ENCODE data around the gene CCR8. TPM values are rescaled to one million over a fixed set of nuclear protein-coding genes. Genes with fewer than 3 reads are reported as not detected.
"Not testable (repeated sequence)": the region's sequence is repeated elsewhere in the genome, so short reads cannot be mapped to it uniquely, and the experiment has no call there.

CCR8 gene
- total RNA-seq, 1 donor from 2014 or later = not detected

GRCh38 chr3:39346785-39347585, 17.5 kb downstream of the CCR8 start:
- no peak for DNase-seq (ENCODE audit: low read depth, low spot score)

GRCh38 chr3:39347586-39347876, 18.0 kb downstream of the CCR8 start:
- DNase-seq (ENCODE audit: low read depth, low spot score) = no peak

GRCh38 chr3:39349080-39349479, 19.6 kb downstream of the CCR8 start:
- DNase-seq (ENCODE audit: low read depth, low spot score) = no peak

- DNase-seq (ENCODE audit: low read depth, low spot score) = no peak
These were observed 21.2 kb downstream of the CCR8 start for GRCh38 chr3:39350714-39351113.

- not testable (repeated sequence) for DNase-seq (ENCODE audit: low read depth, low spot score)
These were observed 21.6 kb downstream of the CCR8 start for GRCh38 chr3:39351134-39351533.

GRCh38 chr3:39353168-39353927, 23.8 kb downstream of the CCR8 start:
- not testable (repeated sequence) for DNase-seq (ENCODE audit: low read depth, low spot score)

- no peak for DNase-seq (ENCODE audit: low read depth, low spot score)
These were observed 28.8 kb downstream of the CCR8 start for GRCh38 chr3:39358333-39358732.

- DNase-seq (ENCODE audit: low read depth, low spot score) = no peak
These were observed 31.9 kb downstream of the CCR8 start for GRCh38 chr3:39361252-39361927.

- no peak for DNase-seq (ENCODE audit: low read depth, low spot score)
These were observed 32.7 kb downstream of the CCR8 start for GRCh38 chr3:39362192-39362591.

GRCh38 chr3:39362812-39363211, 33.3 kb downstream of the CCR8 start:
- DNase-seq (ENCODE audit: low read depth, low spot score) = no peak

GRCh38 chr3:39370450-39370849, 40.9 kb downstream of the CCR8 start:
- not testable (repeated sequence) for DNase-seq (ENCODE audit: low read depth, low spot score)

GRCh38 chr3:39372833-39373232, 43.3 kb downstream of the CCR8 start:
- no peak for DNase-seq (ENCODE audit: low read depth, low spot score)

- DNase-seq (ENCODE audit: low read depth, low spot score) = peak; percentile 27
These were observed 47.6 kb downstream of the CCR8 start for GRCh38 chr3:39376959-39377634.

GRCh38 chr3:39378088-39378487, 48.6 kb downstream of the CCR8 start:
- DNase-seq (ENCODE audit: low read depth, low spot score) = no peak

GRCh38 chr3:39378957-39379777, 49.7 kb downstream of the CCR8 start:
- no peak for DNase-seq (ENCODE audit: low read depth, low spot score)

GRCh38 chr3:39379778-39380155, 50.3 kb downstream of the CCR8 start:
- DNase-seq (ENCODE audit: low read depth, low spot score) = no peak

- no peak for DNase-seq (ENCODE audit: low read depth, low spot score)
These were observed 51.9 kb downstream of the CCR8 start for GRCh38 chr3:39381432-39381831.

All from pulmonary artery endothelial cell (primary cell).